Mesendoderm (in vitro differentiated cells): Measurements from ENCODE around the gene FCN3.

ENCODE experiments used
- DNase-seq: peaks from one replicate; pipeline ENCODE4 v3.0.0; 2013
- H2AK5ac ChIP-seq: 2 replicates; pipeline ENCODE4 v1.6.1; 2013; ENCODE audit warnings: low read length, inconsistent platforms
- H2BK120ac ChIP-seq: 2 replicates; pipeline ENCODE4 v1.6.1; 2013; ENCODE audit warnings: low read depth, mild to moderate bottlenecking, low read length, moderate library complexity, mixed read lengths
- H2BK15ac ChIP-seq: replicated peaks from 2 replicates; pipeline ENCODE4 v1.6.1; 2013; ENCODE audit warnings: low read depth, mild to moderate bottlenecking, moderate library complexity
- H2BK5ac ChIP-seq: 2 replicates; pipeline ENCODE4 v1.6.1; 2013; ENCODE audit warnings: low read length, inconsistent platforms
- H3K18ac ChIP-seq: 2 replicates; pipeline ENCODE4 v1.6.1; 2013; ENCODE audit warnings: mild to moderate bottlenecking, low read length, mixed read lengths
- H3K23ac ChIP-seq: one replicate; pipeline ENCODE4 v1.6.1; 2013; ENCODE audit warnings: low read length
- H3K27ac ChIP-seq: 2 replicates; pipeline ENCODE4 v1.5.1; 2013; ENCODE audit warnings: low read depth, mild to moderate bottlenecking, inconsistent platforms, low read length, moderate library complexity
- H3K27me3 ChIP-seq: 2 replicates; pipeline ENCODE4 v1.6.1; 2013; ENCODE audit warnings: low read length, control low read depth, mild to moderate bottlenecking, inconsistent platforms; ENCODE audit not compliant: insufficient read depth, poor library complexity
- H3K36me3 ChIP-seq: 2 replicates; pipeline ENCODE4 v1.6.1; 2013; ENCODE audit warnings: low read length, inconsistent platforms; ENCODE audit not compliant: control insufficient read depth, insufficient read depth
- H3K4ac ChIP-seq: one replicate; pipeline ENCODE4 v1.6.1; 2013; ENCODE audit warnings: low read depth, mild to moderate bottlenecking, low read length, moderate library complexity
- H3K4me1 ChIP-seq: 2 replicates; pipeline ENCODE4 v1.6.1; 2013; ENCODE audit warnings: low read depth, low read length, inconsistent platforms; ENCODE audit not compliant: control insufficient read depth
- H3K4me2 ChIP-seq: 2 replicates; pipeline ENCODE4 v1.6.1; 2013; ENCODE audit warnings: low read length
- H3K4me3 ChIP-seq: 2 replicates; pipeline ENCODE4 v1.5.1; 2013; ENCODE audit warnings: mild to moderate bottlenecking, low read length
- H3K56ac ChIP-seq: one replicate; pipeline ENCODE4 v1.6.1; 2013; ENCODE audit warnings: low read length
- H3K79me1 ChIP-seq: 2 replicates; pipeline ENCODE4 v1.6.1; 2013; ENCODE audit warnings: low read length, inconsistent platforms
- H3K79me2 ChIP-seq: 2 replicates; pipeline ENCODE4 v1.6.1; 2013; ENCODE audit warnings: mild to moderate bottlenecking, low read length; ENCODE audit not compliant: control insufficient read depth, insufficient read depth
- H3K9ac ChIP-seq: 2 replicates; pipeline ENCODE4 v1.6.1; 2013; ENCODE audit warnings: low read length, inconsistent platforms
- H4K5ac ChIP-seq: one replicate; pipeline ENCODE4 v1.6.1; 2013; ENCODE audit warnings: low read length
- H4K8ac ChIP-seq: one replicate; pipeline ENCODE4 v1.6.1; 2013; ENCODE audit warnings: low read depth, mild to moderate bottlenecking, control low read depth, low read length, moderate library complexity
- WGBS: extraction: QIAGEN DNeasy Blood & Tissue Kit; methylation state at CpG from one replicate; pipeline ENCODE4 v1.1.7; 2013; ENCODE audit warnings: low lambda C conversion rate, missing lambda C conversion rate; ENCODE audit not compliant: insufficient coverage; ENCODE audit errors: extremely low coverage; 5-methylcytosine and 5-hydroxymethylcytosine counted together

Gene FCN3

DNA sequence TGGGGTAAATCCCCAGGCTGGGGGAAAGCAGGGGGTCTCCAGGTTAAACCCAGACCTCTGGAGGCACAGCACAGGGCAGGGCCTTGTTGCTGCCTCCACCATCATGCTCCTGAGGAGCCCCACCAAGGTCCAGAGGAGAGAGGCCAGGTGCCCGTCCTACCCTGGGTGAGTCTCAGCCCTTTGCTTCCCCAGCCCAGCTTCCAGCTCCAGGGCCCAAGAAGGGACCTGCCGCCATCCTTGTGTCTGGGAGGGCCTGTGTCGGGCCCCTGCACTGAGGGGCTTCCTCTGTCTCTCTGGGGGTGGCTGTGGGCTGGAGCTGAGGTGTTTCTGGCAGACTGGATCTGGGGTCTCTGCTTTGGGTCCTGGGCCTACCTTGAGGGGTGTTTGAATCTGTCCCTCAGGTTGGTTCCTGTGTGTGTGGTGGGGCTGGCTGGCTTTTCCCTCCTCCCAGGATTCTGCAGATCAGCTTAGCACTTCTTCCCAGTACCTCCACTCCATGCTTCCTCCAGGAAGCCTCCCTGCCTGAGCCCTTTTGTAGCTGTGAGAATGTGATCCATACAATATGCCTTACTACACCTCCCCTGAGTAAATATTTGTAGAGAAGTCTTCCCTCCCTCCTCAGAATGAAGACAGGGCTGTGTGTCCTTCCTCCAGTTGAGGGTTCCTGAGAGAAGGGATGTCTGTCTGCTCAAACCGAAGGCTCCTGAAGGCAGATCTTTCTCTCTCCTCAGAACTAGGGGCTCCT lies 24.0 kb upstream of the FCN3 start:
- Histone ChIP-seq H3K18ac (no peak overlapping the region), H2BK15ac (no peak overlapping the region), H2BK5ac (no peak overlapping the region), H3K4ac (no peak overlapping the region), H3K79me1 (no peaks in the 10 kb centered on the region), H3K23ac (no peak overlapping the region), H3K27ac (no peak overlapping the region), H3K56ac (peak overlapping the region; percentile 30), H3K4me1 (no peaks in the 10 kb centered on the region), H3K27me3 (no peaks in the 10 kb centered on the region), H4K8ac (no peak overlapping the region), H3K36me3 (no peaks in the 10 kb centered on the region), H4K5ac (no peak overlapping the region), H3K9ac (peak overlapping the region; percentile 8), H2BK120ac (no peak overlapping the region), H3K79me2 (no peaks in the 10 kb centered on the region), H3K4me2 (no peak overlapping the region), H3K4me3 (no peak overlapping the region), H2AK5ac (no peak overlapping the region)
- WGBS = no CpG with 5 or more reads among the region's 4 CpGs
- peak; percentile 30 for DNase-seq

DNA sequence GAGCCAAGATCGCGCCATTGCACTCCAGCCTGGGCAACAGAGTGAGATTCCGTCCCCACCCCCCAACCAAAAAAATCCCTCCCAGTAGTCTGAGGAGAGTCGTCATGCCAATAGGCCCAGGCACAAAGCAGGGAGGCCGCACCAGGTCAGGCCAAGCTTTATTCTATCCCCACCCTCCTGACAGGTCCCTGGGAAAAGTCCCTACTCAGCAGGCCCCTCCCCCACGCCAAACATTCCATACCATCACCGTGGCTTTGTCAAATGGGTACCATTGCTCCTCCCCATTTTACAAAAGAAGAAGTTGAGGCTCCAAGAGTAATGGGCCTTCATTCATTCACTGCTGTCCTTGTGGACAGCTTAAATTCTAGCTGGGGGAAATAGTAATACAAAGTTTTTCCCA lies 23.1 kb upstream of the FCN3 start:
- Histone ChIP-seq H3K4me2 (no peak overlapping the region), H3K79me2 (no peaks in the 10 kb centered on the region), H3K27me3 (no peaks in the 10 kb centered on the region), H3K4me1 (no peaks in the 10 kb centered on the region), H2AK5ac (no peak overlapping the region), H3K56ac (no peak overlapping the region), H3K36me3 (no peaks in the 10 kb centered on the region), H3K23ac (no peak overlapping the region), H2BK120ac (no peak overlapping the region), H2BK5ac (no peak overlapping the region), H4K8ac (no peak overlapping the region), H3K18ac (no peak overlapping the region), H3K9ac (no peak overlapping the region), H2BK15ac (no peak overlapping the region), H4K5ac (no peak overlapping the region), H3K79me1 (peaks cover 4% of the 10 kb centered on the region), H3K4me3 (no peak overlapping the region), H3K27ac (no peak overlapping the region), H3K4ac (no peak overlapping the region)
- peak; percentile 51 for DNase-seq
- no CpG with 5 or more reads among the region's 7 CpGs for WGBS

DNA sequence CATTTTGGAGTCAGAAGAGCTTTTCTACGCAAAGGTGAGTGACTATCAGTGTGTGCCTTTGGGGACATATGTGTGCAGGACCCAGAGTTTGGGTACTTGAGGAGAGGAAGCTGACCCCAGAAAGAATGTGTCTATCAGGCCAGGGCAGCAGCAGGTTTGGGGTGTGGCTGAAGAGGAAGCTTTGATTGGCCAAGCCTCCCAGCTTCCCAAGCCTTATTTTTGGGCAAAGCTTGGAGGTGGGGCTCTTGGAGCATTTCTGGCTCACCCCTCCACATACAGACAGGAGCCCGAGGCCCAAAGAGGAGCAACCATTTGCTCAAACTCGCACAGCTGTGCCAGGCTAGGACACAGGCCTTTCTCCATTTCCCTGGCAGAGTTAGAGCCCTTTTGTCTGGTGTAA lies 22.5 kb upstream of the FCN3 start:
- Histone ChIP-seq H3K79me1 (peaks cover 4% of the 10 kb centered on the region), H4K8ac (no peak overlapping the region), H2AK5ac (no peak overlapping the region), H3K18ac (no peak overlapping the region), H2BK5ac (no peak overlapping the region), H3K23ac (no peak overlapping the region), H3K79me2 (no peaks in the 10 kb centered on the region), H2BK120ac (no peak overlapping the region), H2BK15ac (no peak overlapping the region), H3K4me1 (no peaks in the 10 kb centered on the region), H3K36me3 (no peaks in the 10 kb centered on the region), H3K27ac (no peak overlapping the region), H4K5ac (no peak overlapping the region), H3K56ac (no peak overlapping the region), H3K9ac (no peak overlapping the region), H3K4me2 (no peak overlapping the region), H3K4me3 (no peak overlapping the region), H3K4ac (no peak overlapping the region), H3K27me3 (no peaks in the 10 kb centered on the region)
- no peak for DNase-seq
- no CpG with 5 or more reads among the region's 3 CpGs for WGBS

DNA sequence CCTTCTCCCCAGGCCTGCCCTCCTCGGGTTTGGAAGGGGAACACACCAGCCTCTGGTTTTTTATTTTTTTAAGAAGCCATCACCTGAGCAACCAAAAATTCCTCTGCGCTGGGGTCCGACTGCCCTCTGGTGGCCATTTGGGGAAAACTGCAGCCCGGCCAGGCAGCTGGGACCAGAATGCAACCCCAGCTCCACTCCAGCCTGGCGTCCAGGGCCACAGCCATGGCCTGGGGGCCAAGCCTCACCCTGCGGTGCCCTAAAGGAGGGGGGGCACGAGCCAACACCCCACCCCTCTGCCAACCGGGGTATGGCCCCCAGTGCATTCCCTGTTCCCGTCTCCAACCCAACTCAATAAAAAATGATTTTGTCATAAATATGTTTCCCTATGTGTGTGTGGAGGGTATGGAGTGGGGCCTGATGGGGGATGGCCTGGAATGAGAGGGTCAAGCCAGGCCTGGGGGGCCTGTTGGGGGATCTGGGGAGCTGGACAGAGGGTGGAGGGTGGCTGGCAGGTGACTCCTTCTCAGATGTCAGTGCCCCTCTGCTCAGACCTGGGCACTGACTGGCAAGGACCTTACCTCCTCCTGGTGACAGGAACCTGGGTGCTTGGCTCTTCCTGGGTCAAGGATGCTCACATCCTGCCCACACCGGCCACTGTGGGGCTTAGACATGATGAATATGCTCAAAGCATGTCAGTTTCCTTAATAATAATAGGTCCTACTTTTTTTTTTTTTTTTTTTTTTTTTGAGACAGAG lies 21.0 kb upstream of the FCN3 start:
- H3K27me3 ChIP-seq = no peaks in the 10 kb centered on the region
- H3K4me2 ChIP-seq = no peak overlapping the region
- H3K79me2 ChIP-seq = no peaks in the 10 kb centered on the region
- no peak overlapping the region for H3K18ac ChIP-seq
- no peaks in the 10 kb centered on the region for H3K36me3 ChIP-seq
- H3K56ac ChIP-seq = no peak overlapping the region
- peaks cover 4% of the 10 kb centered on the region for H3K79me1 ChIP-seq
- peaks cover 2% of the 10 kb centered on the region for H3K4me1 ChIP-seq
- H3K23ac ChIP-seq = no peak overlapping the region
- H2BK15ac ChIP-seq = no peak overlapping the region
- DNase-seq = peak; percentile 90
- no peak overlapping the region for H3K9ac ChIP-seq
- H3K4me3 ChIP-seq = no peak overlapping the region
- H4K8ac ChIP-seq = no peak overlapping the region
- no peak overlapping the region for H2BK5ac ChIP-seq
- H2AK5ac ChIP-seq = no peak overlapping the region
- WGBS = no CpG with 5 or more reads among the region's 10 CpGs
- H2BK120ac ChIP-seq = no peak overlapping the region
- no peak overlapping the region for H4K5ac ChIP-seq
- no peak overlapping the region for H3K4ac ChIP-seq
- H3K27ac ChIP-seq = no peak overlapping the region

DNA sequence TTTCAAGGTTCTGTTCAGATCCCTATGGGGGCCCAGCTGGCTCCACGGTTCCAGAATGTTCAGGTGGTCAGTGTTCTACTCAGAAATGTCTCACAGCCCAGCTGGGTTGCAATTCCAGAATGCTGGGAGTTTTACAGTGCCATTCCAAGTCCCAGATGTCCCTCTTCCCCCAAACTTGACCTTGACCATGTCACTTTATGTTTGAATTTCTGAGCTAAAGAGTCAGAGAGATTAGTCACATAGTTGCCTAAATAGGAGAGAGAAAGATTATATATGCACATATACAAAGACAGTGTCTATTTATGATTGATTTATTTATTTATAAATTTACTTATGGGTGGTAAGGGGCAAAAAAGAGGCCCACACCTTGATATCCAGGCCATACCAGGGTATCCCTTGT lies 20.3 kb upstream of the FCN3 start:
- DNase-seq = no peak
- no peaks in the 10 kb centered on the region for H3K36me3 ChIP-seq
- H3K23ac ChIP-seq = no peak overlapping the region
- H2AK5ac ChIP-seq = no peak overlapping the region
- H3K79me1 ChIP-seq = peaks cover 4% of the 10 kb centered on the region
- no peak overlapping the region for H2BK120ac ChIP-seq
- H3K79me2 ChIP-seq = no peaks in the 10 kb centered on the region
- no peak overlapping the region for H3K4me3 ChIP-seq
- no peak overlapping the region for H3K56ac ChIP-seq
- H2BK5ac ChIP-seq = no peak overlapping the region
- H3K27ac ChIP-seq = no peak overlapping the region
- no peak overlapping the region for H2BK15ac ChIP-seq
- H4K8ac ChIP-seq = no peak overlapping the region
- no peak overlapping the region for H3K4me2 ChIP-seq
- H3K4ac ChIP-seq = no peak overlapping the region
- no peak overlapping the region for H4K5ac ChIP-seq
- WGBS = no CpG with 5 or more reads among the region's 1 CpG
- H3K9ac ChIP-seq = no peak overlapping the region
- H3K27me3 ChIP-seq = no peaks in the 10 kb centered on the region
- H3K18ac ChIP-seq = no peak overlapping the region
- peaks cover 2% of the 10 kb centered on the region for H3K4me1 ChIP-seq
